GM12864 (cell line): ENCODE results near the gene CEP350.

ENCODE experiments used
- DNase-seq: peaks from one replicate; pipeline ENCODE4 v3.0.0-alpha.2; 2011; ENCODE audit warnings: low read depth
- H3K4me3 ChIP-seq: 2 replicates; pipeline ENCODE4 v1.5.1; 2011; ENCODE audit warnings: mild to moderate bottlenecking, low read depth, low read length, control low read depth
- CTCF ChIP-seq: IDR thresholded peaks from 2 replicates; pipeline ENCODE4 v1.5.1; 2011; ENCODE audit warnings: low read depth, mild to moderate bottlenecking, moderate library complexity, low read length, control low read depth, inconsistent platforms; ENCODE audit errors: missing control alignments

CEP350 gene

GRCh38 chr1:180157576-180158057, 203.0 kb downstream of the CEP350 start:
- TF ChIP-seq CTCF = no peak
- no peak overlapping the region for H3K4me3 ChIP-seq
- no peak for DNase-seq

- H3K4me3 ChIP-seq = no peak overlapping the region
- DNase-seq = no peak
- TF ChIP-seq CTCF = no peak
These were observed 203.8 kb downstream of the CEP350 start for GRCh38 chr1:180158149-180159147.

- H3K4me3 ChIP-seq = no peak overlapping the region
- no peak for DNase-seq
- TF ChIP-seq CTCF = no peak
These were observed 205.7 kb downstream of the CEP350 start for GRCh38 chr1:180160357-180160756.

GRCh38 chr1:180163041-180163440, 208.4 kb downstream of the CEP350 start:
- no peak overlapping the region for H3K4me3 ChIP-seq
- TF ChIP-seq CTCF = no peak
- DNase-seq = no peak
